ENCODE results near the gene PTPRK. TPM values are rescaled to one million over a fixed set of nuclear protein-coding genes. Genes with fewer than 3 reads are reported as not detected.
"Not testable (repeated sequence)": the region's sequence is repeated elsewhere in the genome, so short reads cannot be mapped to it uniquely, and the experiment has no call there.

Gene PTPRK
- polyA plus RNA-seq, 2 donors, result 4.3 to 5.1 TPM

- 70 to 79% methylated on average over 3 of the region's 3 CpGs for WGBS, 2 donors
- Histone ChIP-seq H3K27ac (ENCODE audit: low read depth in 2 of 2, low read length in 1 of 2) (no peak overlapping the region), H3K36me3 (ENCODE audit: control insufficient read depth in 2 of 2, insufficient read depth in 2 of 2, low read length in 1 of 2) (no peaks in the 10 kb centered on the region), H3K27me3 (ENCODE audit: control insufficient read depth in 1 of 2, insufficient read depth in 2 of 2, low read length in 2 of 2) (no peaks in the 10 kb centered on the region), H3K4me3 (ENCODE audit: low read depth in 1 of 2, low read length in 2 of 2) (no peak overlapping the region), H3K9me3 (ENCODE audit: control insufficient read depth in 2 of 2, insufficient read depth in 1 of 2, low read depth in 1 of 2, low read length in 1 of 2) (no peaks in the 10 kb centered on the region), H3K4me1 (ENCODE audit: control insufficient read depth in 2 of 2, insufficient read depth in 2 of 2, low read length in 1 of 2) (no peaks in the 10 kb centered on the region)
Measured at GRCh38 chr6:128461501-128461900, 58.9 kb downstream of the PTPRK start.

GRCh38 chr6:128456510-128457230 is 63.7 kb downstream of the PTPRK start:
- Histone ChIP-seq H3K4me3 (ENCODE audit: low read depth in 1 of 2, low read length in 2 of 2) (no peak overlapping the region), H3K36me3 (ENCODE audit: control insufficient read depth in 2 of 2, insufficient read depth in 2 of 2, low read length in 1 of 2) (no peaks in the 10 kb centered on the region), H3K9me3 (ENCODE audit: control insufficient read depth in 2 of 2, insufficient read depth in 1 of 2, low read depth in 1 of 2, low read length in 1 of 2) (no peaks in the 10 kb centered on the region), H3K4me1 (ENCODE audit: control insufficient read depth in 2 of 2, insufficient read depth in 2 of 2, low read length in 1 of 2) (no peaks in the 10 kb centered on the region), H3K27ac (ENCODE audit: low read depth in 2 of 2, low read length in 1 of 2) (no peak overlapping the region), H3K27me3 (ENCODE audit: control insufficient read depth in 1 of 2, insufficient read depth in 2 of 2, low read length in 2 of 2) (no peaks in the 10 kb centered on the region)
- WGBS, 2 donors, result 75 to 77% methylated on average over 2 of the region's 2 CpGs

GRCh38 chr6:128455959-128456358 is 64.4 kb downstream of the PTPRK start:
- Histone ChIP-seq H3K4me1 (ENCODE audit: control insufficient read depth in 2 of 2, insufficient read depth in 2 of 2, low read length in 1 of 2) (no peaks in the 10 kb centered on the region), H3K27me3 (ENCODE audit: control insufficient read depth in 1 of 2, insufficient read depth in 2 of 2, low read length in 2 of 2) (no peaks in the 10 kb centered on the region), H3K27ac (ENCODE audit: low read depth in 2 of 2, low read length in 1 of 2) (no peak overlapping the region), H3K36me3 (ENCODE audit: control insufficient read depth in 2 of 2, insufficient read depth in 2 of 2, low read length in 1 of 2) (no peaks in the 10 kb centered on the region), H3K9me3 (ENCODE audit: control insufficient read depth in 2 of 2, insufficient read depth in 1 of 2, low read depth in 1 of 2, low read length in 1 of 2) (no peaks in the 10 kb centered on the region), H3K4me3 (ENCODE audit: low read depth in 1 of 2, low read length in 2 of 2) (no peak overlapping the region)
- 77 to 84% methylated on average over 3 of the region's 3 CpGs for WGBS, 2 donors

- Histone ChIP-seq H3K9me3 (ENCODE audit: control insufficient read depth in 2 of 2, insufficient read depth in 1 of 2, low read depth in 1 of 2, low read length in 1 of 2) (no peaks in the 10 kb centered on the region), H3K27me3 (ENCODE audit: control insufficient read depth in 1 of 2, insufficient read depth in 2 of 2, low read length in 2 of 2) (no peaks in the 10 kb centered on the region), H3K4me3 (ENCODE audit: low read depth in 1 of 2, low read length in 2 of 2) (no peak overlapping the region), H3K4me1 (ENCODE audit: control insufficient read depth in 2 of 2, insufficient read depth in 2 of 2, low read length in 1 of 2) (no peaks in the 10 kb centered on the region), H3K36me3 (ENCODE audit: control insufficient read depth in 2 of 2, insufficient read depth in 2 of 2, low read length in 1 of 2) (no peaks in the 10 kb centered on the region), H3K27ac (ENCODE audit: low read depth in 2 of 2, low read length in 1 of 2) (no peak overlapping the region)
- 67 to 79% methylated on average over 2 of the region's 2 CpGs for WGBS, 2 donors
Measured at GRCh38 chr6:128452713-128453112, 67.7 kb downstream of the PTPRK start.

- Histone ChIP-seq H3K27me3 (ENCODE audit: control insufficient read depth in 1 of 2, insufficient read depth in 2 of 2, low read length in 2 of 2) (no peaks in the 10 kb centered on the region), H3K4me3 (ENCODE audit: low read depth in 1 of 2, low read length in 2 of 2) (no peak overlapping the region), H3K9me3 (ENCODE audit: control insufficient read depth in 2 of 2, insufficient read depth in 1 of 2, low read depth in 1 of 2, low read length in 1 of 2) (no peaks in the 10 kb centered on the region), H3K4me1 (ENCODE audit: control insufficient read depth in 2 of 2, insufficient read depth in 2 of 2, low read length in 1 of 2) (no peaks in the 10 kb centered on the region), H3K36me3 (ENCODE audit: control insufficient read depth in 2 of 2, insufficient read depth in 2 of 2, low read length in 1 of 2) (no peaks in the 10 kb centered on the region), H3K27ac (ENCODE audit: low read depth in 2 of 2, low read length in 1 of 2) (no peak overlapping the region)
- WGBS, 2 donors, result 85 to 86% methylated on average over 3 of the region's 3 CpGs
Measured at GRCh38 chr6:128446497-128446896, 73.9 kb downstream of the PTPRK start.

GRCh38 chr6:128443553-128443952 is 76.8 kb downstream of the PTPRK start:
- 74 to 82% methylated on average over 3 of the region's 3 CpGs for WGBS, 2 donors
- H3K27ac ChIP-seq (ENCODE audit: low read depth in 2 of 2, low read length in 1 of 2), result no peak overlapping the region
- H3K9me3 ChIP-seq (ENCODE audit: control insufficient read depth in 2 of 2, insufficient read depth in 1 of 2, low read depth in 1 of 2, low read length in 1 of 2), result no peaks in the 10 kb centered on the region
- H3K4me1 ChIP-seq (ENCODE audit: control insufficient read depth in 2 of 2, insufficient read depth in 2 of 2, low read length in 1 of 2), result peaks cover 0 to under 1% of the 10 kb centered on the region in 2 donors
- no peaks in the 10 kb centered on the region for H3K27me3 ChIP-seq (ENCODE audit: control insufficient read depth in 1 of 2, insufficient read depth in 2 of 2, low read length in 2 of 2)
- no peaks in the 10 kb centered on the region for H3K36me3 ChIP-seq (ENCODE audit: control insufficient read depth in 2 of 2, insufficient read depth in 2 of 2, low read length in 1 of 2)
- no peak overlapping the region for H3K4me3 ChIP-seq (ENCODE audit: low read depth in 1 of 2, low read length in 2 of 2)

- no peak overlapping the region for H3K27ac ChIP-seq (ENCODE audit: low read depth in 2 of 2, low read length in 1 of 2)
- no peak overlapping the region for H3K4me3 ChIP-seq (ENCODE audit: low read depth in 1 of 2, low read length in 2 of 2)
- no peaks in the 10 kb centered on the region for H3K9me3 ChIP-seq (ENCODE audit: control insufficient read depth in 2 of 2, insufficient read depth in 1 of 2, low read depth in 1 of 2, low read length in 1 of 2)
- H3K27me3 ChIP-seq (ENCODE audit: control insufficient read depth in 1 of 2, insufficient read depth in 2 of 2, low read length in 2 of 2), result no peaks in the 10 kb centered on the region
- no peaks in the 10 kb centered on the region for H3K36me3 ChIP-seq (ENCODE audit: control insufficient read depth in 2 of 2, insufficient read depth in 2 of 2, low read length in 1 of 2)
- peaks cover 0 to 3% of the 10 kb centered on the region in 2 donors for H3K4me1 ChIP-seq (ENCODE audit: control insufficient read depth in 2 of 2, insufficient read depth in 2 of 2, low read length in 1 of 2)
Measured at GRCh38 chr6:128439627-128440026, 80.8 kb downstream of the PTPRK start.

- no peaks in the 10 kb centered on the region for H3K9me3 ChIP-seq (ENCODE audit: control insufficient read depth in 2 of 2, insufficient read depth in 1 of 2, low read depth in 1 of 2, low read length in 1 of 2)
- no peak overlapping the region for H3K27ac ChIP-seq (ENCODE audit: low read depth in 2 of 2, low read length in 1 of 2)
- no peaks in the 10 kb centered on the region for H3K36me3 ChIP-seq (ENCODE audit: control insufficient read depth in 2 of 2, insufficient read depth in 2 of 2, low read length in 1 of 2)
- H3K4me1 ChIP-seq (ENCODE audit: control insufficient read depth in 2 of 2, insufficient read depth in 2 of 2, low read length in 1 of 2), result peaks cover 0 to 3% of the 10 kb centered on the region in 2 donors
- no peaks in the 10 kb centered on the region for H3K27me3 ChIP-seq (ENCODE audit: control insufficient read depth in 1 of 2, insufficient read depth in 2 of 2, low read length in 2 of 2)
- H3K4me3 ChIP-seq (ENCODE audit: low read depth in 1 of 2, low read length in 2 of 2), result no peak overlapping the region
Measured at GRCh38 chr6:128438393-128438792, 82.0 kb downstream of the PTPRK start.

GRCh38 chr6:128437685-128438084 is 82.7 kb downstream of the PTPRK start:
- Histone ChIP-seq H3K27me3 (ENCODE audit: control insufficient read depth in 1 of 2, insufficient read depth in 2 of 2, low read length in 2 of 2) (no peaks in the 10 kb centered on the region), H3K36me3 (ENCODE audit: control insufficient read depth in 2 of 2, insufficient read depth in 2 of 2, low read length in 1 of 2) (no peaks in the 10 kb centered on the region), H3K9me3 (ENCODE audit: control insufficient read depth in 2 of 2, insufficient read depth in 1 of 2, low read depth in 1 of 2, low read length in 1 of 2) (no peaks in the 10 kb centered on the region), H3K27ac (ENCODE audit: low read depth in 2 of 2, low read length in 1 of 2) (no peak overlapping the region), H3K4me1 (ENCODE audit: control insufficient read depth in 2 of 2, insufficient read depth in 2 of 2, low read length in 1 of 2) (peaks cover 0 to 3% of the 10 kb centered on the region in 2 donors), H3K4me3 (ENCODE audit: low read depth in 1 of 2, low read length in 2 of 2) (no peak overlapping the region)
- 91 to 93% methylated on average over 10 of the region's 10 CpGs for WGBS, 2 donors

- H3K4me1 ChIP-seq (ENCODE audit: control insufficient read depth in 2 of 2, insufficient read depth in 2 of 2, low read length in 1 of 2); H3K36me3 ChIP-seq (ENCODE audit: control insufficient read depth in 2 of 2, insufficient read depth in 2 of 2, low read length in 1 of 2); H3K27ac ChIP-seq (ENCODE audit: low read depth in 2 of 2, low read length in 1 of 2); H3K27me3 ChIP-seq (ENCODE audit: control insufficient read depth in 1 of 2, insufficient read depth in 2 of 2, low read length in 2 of 2); H3K4me3 ChIP-seq (ENCODE audit: low read depth in 1 of 2, low read length in 2 of 2); H3K9me3 ChIP-seq (ENCODE audit: control insufficient read depth in 2 of 2, insufficient read depth in 1 of 2, low read depth in 1 of 2, low read length in 1 of 2): not testable (repeated sequence)
- WGBS, 2 donors, result 50 to 82% methylated on average over 1 of the region's 1 CpG
Measured at GRCh38 chr6:128434752-128435151, 85.6 kb downstream of the PTPRK start.

Measured in esophagus (tissue), 2 donors.